ENCODE results near the gene SH2D5.

SH2D5 gene

GRCh38 chr1:20708891-20709290 is 23.6 kb downstream of the SH2D5 start:
- Histone ChIP-seq H3K9me3 (ENCODE audit: control insufficient read depth, insufficient read depth, low read depth, low read length) (no peaks in the 10 kb centered on the region), H3K36me3 (ENCODE audit: control insufficient read depth in 2 of 2, insufficient read depth in 1 of 2, low read length in 2 of 2) (peaks cover 0 to 12% of the 10 kb centered on the region in 2 experiments; a peak in 1 of 3 replicates), H3K4me3 (ENCODE audit: low read depth, low read length) (no peak overlapping the region), H3K4me1 (ENCODE audit: control insufficient read depth, insufficient read depth, low read length) (no peaks in the 10 kb centered on the region), H3K27ac (ENCODE audit: extremely low read depth, low read depth, low read length) (no peak overlapping the region)
- TF ChIP-seq ZNF670 (tag by site-specific recombination; IDR thresholded peaks at IDR 0.05; ENCODE audit: low read depth): no peak
- TF ChIP-seq ZNF121 (tag by site-specific recombination; IDR thresholded peaks at IDR 0.05): peak; percentile 78; the same call in 1 of the 2 replicates
- CTCF ChIA-PET: no interaction called here
- POLR2A ChIA-PET: no interaction called here

GRCh38 chr1:20708057-20708456 is 24.4 kb downstream of the SH2D5 start:
- ChIA-PET POLR2A (interaction anchor here (1.2 kb wide), 1 partner anchor 11 kb away, joined by 4 read pairs; no protein-coding TSS in a partner anchor), CTCF (no interaction called here)
- Histone ChIP-seq H3K4me1 (ENCODE audit: control insufficient read depth, insufficient read depth, low read length) (no peaks in the 10 kb centered on the region), H3K27ac (ENCODE audit: extremely low read depth, low read depth, low read length) (no peak overlapping the region), H3K9me3 (ENCODE audit: control insufficient read depth, insufficient read depth, low read depth, low read length) (no peaks in the 10 kb centered on the region), H3K4me3 (ENCODE audit: low read depth, low read length) (no peak overlapping the region), H3K36me3 (ENCODE audit: control insufficient read depth in 2 of 2, insufficient read depth in 1 of 2, low read length in 2 of 2) (peaks cover 0 to 12% of the 10 kb centered on the region in 2 experiments; a peak in 1 of 3 replicates)
- no peak for TF ChIP-seq ZNF791 (tag by site-specific recombination; IDR thresholded peaks at IDR 0.05)
- TF ChIP-seq KLF10 (tag by site-specific recombination; IDR thresholded peaks at IDR 0.05): no peak
- TF ChIP-seq ZNF600 (tag by site-specific recombination; IDR thresholded peaks at IDR 0.05): no peak
- no peak for TF ChIP-seq ZNF112 (tag by site-specific recombination; IDR thresholded peaks at IDR 0.05)
- TF ChIP-seq ZNF23 (tag by site-specific recombination; IDR thresholded peaks at IDR 0.05; ENCODE audit: borderline replicate concordance): no peak
- TF ChIP-seq ZNF274 (IDR thresholded peaks at IDR 0.05; ENCODE audit: low read length): no peak
- TF ChIP-seq ZNF274 (tag by site-specific recombination; IDR thresholded peaks at IDR 0.05; ENCODE audit: borderline replicate concordance): no peak
- no peak for TF ChIP-seq ZNF248 (tag by site-specific recombination; IDR thresholded peaks at IDR 0.05)
- TF ChIP-seq ZNF18 (tag by site-specific recombination; IDR thresholded peaks at IDR 0.05): no peak
- TF ChIP-seq ZNF530 (tag by site-specific recombination; IDR thresholded peaks at IDR 0.05; ENCODE audit: low read depth): no peak
- no peak for TF ChIP-seq ZNF488 (tag by site-specific recombination; IDR thresholded peaks at IDR 0.05)
- no peak for TF ChIP-seq ZBTB48 (tag by site-specific recombination; IDR thresholded peaks at IDR 0.05)
- TF ChIP-seq ZSCAN18 (tag by site-specific recombination; IDR thresholded peaks at IDR 0.05): no peak
- TF ChIP-seq TSHZ1 (tag by site-specific recombination; IDR thresholded peaks at IDR 0.05; ENCODE audit: borderline replicate concordance): no peak
- no peak for TF ChIP-seq ZXDB (tag by site-specific recombination; IDR thresholded peaks at IDR 0.05)
- no peak for TF ChIP-seq ZNF362 (tag by site-specific recombination; IDR thresholded peaks at IDR 0.05)
- TF ChIP-seq ZNF223 (tag by site-specific recombination; IDR thresholded peaks at IDR 0.05): no peak
